GM19193 (cell line): Measurements from ENCODE around the gene NKRF.

Experiments used
- POLR2A ChIP-seq: IDR thresholded peaks from 4 replicates; pipeline ENCODE4 v1.6.1; 2011; ENCODE audit not compliant: insufficient read depth, insufficient read length; ENCODE audit errors: extremely low read depth

NKRF gene

GRCh38 chrX:119573222-119573621 lies 33.0 kb downstream of the NKRF start:
- no peak for TF ChIP-seq POLR2A

GRCh38 chrX:119570351-119570835 lies 35.8 kb downstream of the NKRF start:
- TF ChIP-seq POLR2A, result no peak

GRCh38 chrX:119565107-119565663 lies 41.0 kb downstream of the NKRF start, which contains the start of gene STEEP1:
TSS of gene STEEP1 (minus strand) at chrX:119565409. CDS start at chrX:119565355, 54 bp downstream.
- peak; percentile 51 for TF ChIP-seq POLR2A

- TF ChIP-seq POLR2A, result no peak
Measured at GRCh38 chrX:119552508-119552907, 53.7 kb downstream of the NKRF start.

- TF ChIP-seq POLR2A, result no peak
Measured at GRCh38 chrX:119549327-119550016, 56.8 kb downstream of the NKRF start.

- no peak for TF ChIP-seq POLR2A
Measured at GRCh38 chrX:119541188-119541587, 65.0 kb downstream of the NKRF start.

GRCh38 chrX:119539872-119540271 lies 66.4 kb downstream of the NKRF start:
- TF ChIP-seq POLR2A, result no peak
